Uterus (tissue), 4 donors: ENCODE measurements around the gene ACAD11. TPM values are rescaled to one million over a fixed set of nuclear protein-coding genes. Genes with fewer than 3 reads are reported as not detected.
"Not testable (repeated sequence)": the region's sequence is repeated elsewhere in the genome, so short reads cannot be mapped to it uniquely, and the experiment has no call there.

ENCODE experiments used
- DNase-seq, 2 donors: peaks; one replicate each; pipeline ENCODE4 v3.0.0-alpha.2; 2019 to 2020
- H3K27ac ChIP-seq, 2 donors: fragments of 200-600 bp; sonication (generic); 1 replicate in 1 of 2; 2 replicates in 1 of 2; pipeline ENCODE4 v1.5.1; 2016 to 2018
- H3K27me3 ChIP-seq, 2 donors: fragments of 200-600 bp; sonication (generic); one replicate each; pipeline ENCODE4 v1.5.1; 2018 to 2019; ENCODE audit warnings: control low read depth in 1 of 2
- H3K36me3 ChIP-seq, 2 donors: fragments of 200-600 bp; sonication (generic); one replicate each; pipeline ENCODE4 v1.5.1; 2019; ENCODE audit warnings: control low read depth in 1 of 2
- H3K4me1 ChIP-seq, 2 donors: fragments of 200-600 bp; sonication (generic); one replicate each; pipeline ENCODE4 v1.5.1; 2018 to 2019; ENCODE audit warnings: control low read depth in 1 of 2
- H3K4me3 ChIP-seq, 2 donors: fragments of 200-600 bp; sonication (generic); 1 replicate in 1 of 2; 2 replicates in 1 of 2; pipeline ENCODE4 v1.5.1; 2018 to 2019; ENCODE audit warnings: mild to moderate bottlenecking in 1 of 2
- H3K9me3 ChIP-seq, 2 donors: fragments of 200-600 bp; sonication (generic); one replicate each; pipeline ENCODE4 v1.5.1; 2019; ENCODE audit warnings: control low read depth in 1 of 2
- POLR2A ChIP-seq, 2 donors: fragments of 450-650 bp; IDR thresholded peaks; one replicate each; pipeline ENCODE4 v1.6.1; 2016; ENCODE audit warnings: antibody characterized with exemption in 2 of 2, mild to moderate bottlenecking in 1 of 2, moderate library complexity in 1 of 2
- intact Hi-C: fragments of 100-400 bp; cut with DNase I; formaldehyde crosslinking; loops from one replicate; pipeline ENCODE4 v1.15.1; 2023; ENCODE audit warnings: low total_unique reads
- total RNA-seq, 4 donors: library from RNA; depleted of rRNA in 3 of 4; stranded (reverse); fragments of >200 nt in 3 of 4; gene quantifications; one replicate each; pipeline versions ENCODE4 v1.1.0 to v1.2.4, GENCODE V29; 2014 to 2023
- TF ChIP-seq, protein P1 (sequence below), 4 experiments: fragments of 200-600 bp in 2 of 4; fragments of 450-650 bp in 2 of 4; sonication (generic) in 2 of 4; IDR thresholded peaks; one replicate each; pipeline ENCODE4 v1.5.1; 2016 to 2019; ENCODE audit warnings: antibody characterized with exemption in 4 of 4, mild to moderate bottlenecking in 2 of 4, moderate library complexity in 1 of 4
- donor health status: DM: yes; HTN: yes; CAD: no.

ACAD11 gene
- total RNA-seq, 4 donors from 2014 or later = 24.7 to 115 (median 47.0) TPM

DNA sequence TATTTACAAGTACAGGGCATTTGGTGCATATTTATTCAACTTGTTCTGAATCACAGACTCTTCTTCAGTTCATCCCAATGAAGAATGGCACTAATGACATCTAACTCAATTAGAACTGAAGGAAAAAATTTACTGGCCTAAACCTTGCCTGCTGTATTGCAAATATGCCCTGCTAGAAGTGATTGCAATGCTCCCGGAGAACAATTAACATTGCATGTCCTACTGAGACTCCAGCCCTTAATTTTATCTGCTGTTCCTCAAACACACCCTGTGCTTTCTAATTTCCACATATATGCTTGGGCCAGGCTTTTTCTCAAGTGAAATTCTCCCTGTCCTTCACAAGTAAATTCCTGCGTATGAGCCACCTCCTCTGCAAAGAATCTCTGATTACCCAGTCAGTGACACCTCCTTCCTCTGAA, 54.2 kb downstream of the ACAD11 start:
- Histone ChIP-seq H3K4me3 (no peak overlapping the region), H3K4me1 (no peaks in the 10 kb centered on the region), H3K36me3 (no peaks in the 10 kb centered on the region), H3K27ac (peak overlapping the region; percentile 49 to 70), H3K27me3 (no peaks in the 10 kb centered on the region), H3K9me3 (no peaks in the 10 kb centered on the region)
- no peak for DNase-seq
- intact Hi-C loops = no loop called here
- TF ChIP-seq, protein P1, sequence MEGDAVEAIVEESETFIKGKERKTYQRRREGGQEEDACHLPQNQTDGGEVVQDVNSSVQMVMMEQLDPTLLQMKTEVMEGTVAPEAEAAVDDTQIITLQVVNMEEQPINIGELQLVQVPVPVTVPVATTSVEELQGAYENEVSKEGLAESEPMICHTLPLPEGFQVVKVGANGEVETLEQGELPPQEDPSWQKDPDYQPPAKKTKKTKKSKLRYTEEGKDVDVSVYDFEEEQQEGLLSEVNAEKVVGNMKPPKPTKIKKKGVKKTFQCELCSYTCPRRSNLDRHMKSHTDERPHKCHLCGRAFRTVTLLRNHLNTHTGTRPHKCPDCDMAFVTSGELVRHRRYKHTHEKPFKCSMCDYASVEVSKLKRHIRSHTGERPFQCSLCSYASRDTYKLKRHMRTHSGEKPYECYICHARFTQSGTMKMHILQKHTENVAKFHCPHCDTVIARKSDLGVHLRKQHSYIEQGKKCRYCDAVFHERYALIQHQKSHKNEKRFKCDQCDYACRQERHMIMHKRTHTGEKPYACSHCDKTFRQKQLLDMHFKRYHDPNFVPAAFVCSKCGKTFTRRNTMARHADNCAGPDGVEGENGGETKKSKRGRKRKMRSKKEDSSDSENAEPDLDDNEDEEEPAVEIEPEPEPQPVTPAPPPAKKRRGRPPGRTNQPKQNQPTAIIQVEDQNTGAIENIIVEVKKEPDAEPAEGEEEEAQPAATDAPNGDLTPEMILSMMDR (IDR thresholded peaks at IDR 0.05) = no peak
- no peak for TF ChIP-seq POLR2A (IDR thresholded peaks at IDR 0.05)

DNA sequence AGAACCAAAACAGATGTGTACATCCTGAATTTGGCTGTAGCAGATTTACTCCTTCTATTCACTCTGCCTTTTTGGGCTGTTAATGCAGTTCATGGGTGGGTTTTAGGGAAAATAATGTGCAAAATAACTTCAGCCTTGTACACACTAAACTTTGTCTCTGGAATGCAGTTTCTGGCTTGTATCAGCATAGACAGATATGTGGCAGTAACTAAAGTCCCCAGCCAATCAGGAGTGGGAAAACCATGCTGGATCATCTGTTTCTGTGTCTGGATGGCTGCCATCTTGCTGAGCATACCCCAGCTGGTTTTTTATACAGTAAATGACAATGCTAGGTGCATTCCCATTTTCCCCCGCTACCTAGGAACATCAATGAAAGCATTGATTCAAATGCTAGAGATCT, 59.0 kb downstream of the ACAD11 start:
- H3K4me3 ChIP-seq, H3K36me3 ChIP-seq, intact Hi-C loops, H3K9me3 ChIP-seq, H3K4me1 ChIP-seq, H3K27ac ChIP-seq, H3K27me3 ChIP-seq, DNase-seq: not testable (repeated sequence)

DNA sequence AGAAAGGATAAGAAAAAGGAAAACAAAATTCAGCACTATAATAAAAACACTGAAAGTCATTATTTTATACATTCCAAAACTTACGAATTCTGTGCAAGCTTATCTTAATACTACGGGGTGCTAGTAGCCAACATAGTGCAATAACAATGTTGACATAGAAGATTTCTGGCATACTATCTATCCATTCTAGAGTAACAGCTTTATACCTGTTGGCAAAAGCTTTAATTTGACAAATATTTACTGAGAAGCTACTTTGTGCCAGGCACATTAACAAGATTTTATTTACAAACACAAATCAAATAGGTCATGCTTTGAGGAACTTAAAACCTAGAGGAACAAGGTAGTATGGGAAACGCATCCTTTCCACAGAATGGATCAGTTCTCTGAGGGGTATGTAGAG, 61.4 kb downstream of the ACAD11 start:
- Histone ChIP-seq H3K27ac (peak overlapping the region; percentile 51 to 54), H3K36me3 (no peaks in the 10 kb centered on the region), H3K9me3 (no peaks in the 10 kb centered on the region), H3K27me3 (no peaks in the 10 kb centered on the region), H3K4me1 (peaks cover 0 to 4% of the 10 kb centered on the region in 2 donors), H3K4me3 (peak overlapping the region; percentile 3 to 19)
- DNase-seq = no peak
- intact Hi-C loops = no loop called here
- no peak for TF ChIP-seq POLR2A (IDR thresholded peaks at IDR 0.05)
- TF ChIP-seq, protein P1 (IDR thresholded peaks at IDR 0.05) = no peak

DNA sequence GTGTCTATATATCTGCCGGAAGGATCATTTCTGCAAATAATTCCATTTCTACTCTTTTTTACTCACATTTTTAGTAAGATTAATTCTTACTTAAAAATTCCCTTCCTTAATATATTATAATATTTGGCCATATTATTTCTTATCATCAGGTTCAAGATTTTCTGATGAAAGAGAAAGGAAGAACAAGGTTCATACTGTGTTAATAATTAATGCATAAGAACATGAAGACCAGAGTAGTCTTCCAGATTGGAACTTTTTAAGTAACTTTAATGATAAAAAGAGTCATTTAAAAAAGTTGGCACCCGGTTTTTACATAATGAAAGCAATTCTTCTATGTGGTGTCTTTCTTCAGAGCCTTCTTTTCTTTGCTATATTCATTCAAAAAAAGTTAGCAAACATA, 61.9 kb downstream of the ACAD11 start:
- Histone ChIP-seq H3K36me3 (no peaks in the 10 kb centered on the region), H3K4me3 (peak overlapping the region; percentile 3 to 19), H3K27ac (peak overlapping the region; percentile 51 to 54)

DNA sequence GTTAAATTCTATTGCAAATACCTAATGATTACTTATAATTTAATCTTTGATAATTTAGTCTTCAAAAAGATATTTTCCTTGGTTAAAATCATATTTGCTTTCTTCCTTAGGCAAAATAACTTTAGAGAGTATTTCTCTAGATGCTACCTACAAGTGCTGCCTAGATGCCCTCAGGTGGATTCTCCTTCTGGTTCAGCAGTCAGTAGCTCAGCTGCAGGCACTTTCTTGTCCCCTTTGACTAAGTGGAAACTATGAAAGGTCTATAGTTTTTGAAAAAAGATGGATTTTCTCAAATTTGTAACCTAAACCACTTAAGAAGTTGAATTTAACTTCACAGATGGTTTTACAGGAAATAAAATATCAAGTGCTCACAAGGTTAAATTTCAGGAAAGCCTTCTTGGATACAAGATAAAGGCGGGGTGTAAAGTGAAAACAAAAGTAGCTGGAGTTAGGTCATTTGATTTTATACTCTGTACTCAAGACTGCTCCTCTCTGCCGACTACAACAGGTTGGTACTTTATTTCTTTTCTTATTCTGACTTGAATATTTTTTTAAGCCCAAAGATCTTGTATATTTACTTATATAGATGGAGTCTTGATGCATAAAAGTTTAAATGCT, 62.7 kb downstream of the ACAD11 start, which contains the start of gene ACKR4:
Gene ACKR4 (plus strand): TSS at position 455 of the 618 bp plus-strand sequence. CDS start 3,128 bp downstream, outside the sequence.
- Histone ChIP-seq H3K27ac (peak within 1 kb of the TSS; percentile 51 to 54), H3K4me3 (peak within 1 kb of the TSS; percentile 3 to 19)
- intact Hi-C loops = no loop called here

More for the DNA sequence above, 61.9 kb downstream of the ACAD11 start:
- peaks cover 0 to 5% of the 10 kb centered on the region in 2 donors for H3K4me1 ChIP-seq
- no peak for TF ChIP-seq POLR2A (IDR thresholded peaks at IDR 0.05)
- TF ChIP-seq, protein P1 (IDR thresholded peaks at IDR 0.05) = no peak
- no peaks in the 10 kb centered on the region for H3K27me3 ChIP-seq
- H3K9me3 ChIP-seq = no peaks in the 10 kb centered on the region
- DNase-seq = no peak
- intact Hi-C loops = no loop called here

More for the DNA sequence above, 62.7 kb downstream of the ACAD11 start, which contains the start of gene ACKR4:
- Histone ChIP-seq H3K36me3 (no peaks in the 10 kb centered on the region), H3K27me3 (no peaks in the 10 kb centered on the region), H3K4me1 (peaks cover 0 to 5% of the 10 kb centered on the region in 2 donors), H3K9me3 (no peaks in the 10 kb centered on the region)
- no peak for DNase-seq
- TF ChIP-seq, protein P1 (IDR thresholded peaks at IDR 0.05) = no peak
- no peak for TF ChIP-seq POLR2A (IDR thresholded peaks at IDR 0.05)
